GM21515 (cell line): Measurements from ENCODE around the gene MACROD2.
"Not testable (repeated sequence)": the region's sequence is repeated elsewhere in the genome, so short reads cannot be mapped to it uniquely, and the experiment has no call there.

Source experiments
- ATAC-seq: cut with Tn5 transposase; IDR thresholded peaks from one replicate; pipeline ENCODE4 v1.9.1; 2021; ENCODE audit not compliant: unreplicated experiment

The MACROD2 gene

GRCh38 chr20:15938847-15939246 lies 1943.5 kb downstream of the MACROD2 start:
- no peak for ATAC-seq

GRCh38 chr20:15940127-15940526 lies 1944.8 kb downstream of the MACROD2 start:
- ATAC-seq: no peak

- ATAC-seq: no peak
Observed at GRCh38 chr20:15942130-15942529, 1946.8 kb downstream of the MACROD2 start.

GRCh38 chr20:15945289-15945688 lies 1950.0 kb downstream of the MACROD2 start:
- no peak for ATAC-seq

- no peak for ATAC-seq
Observed at GRCh38 chr20:15949391-15949790, 1954.1 kb downstream of the MACROD2 start.

GRCh38 chr20:15951658-15952057 lies 1956.3 kb downstream of the MACROD2 start:
- ATAC-seq: no peak

- ATAC-seq: no peak
Observed at GRCh38 chr20:15958142-15958541, 1962.8 kb downstream of the MACROD2 start.

GRCh38 chr20:15965165-15965564 lies 1969.8 kb downstream of the MACROD2 start:
- ATAC-seq: no peak

- no peak for ATAC-seq
Observed at GRCh38 chr20:15967334-15967733, 1972.0 kb downstream of the MACROD2 start.

- ATAC-seq: no peak
Observed at GRCh38 chr20:15976047-15976736, 1980.9 kb downstream of the MACROD2 start.

GRCh38 chr20:15977026-15977425 lies 1981.7 kb downstream of the MACROD2 start:
- no peak for ATAC-seq

- no peak for ATAC-seq
Observed at GRCh38 chr20:15977758-15978157, 1982.4 kb downstream of the MACROD2 start.

GRCh38 chr20:15985494-15986368 lies 1990.4 kb downstream of the MACROD2 start:
- not testable (repeated sequence) for ATAC-seq

GRCh38 chr20:15986690-15987089 lies 1991.4 kb downstream of the MACROD2 start:
- peak; percentile 93 for ATAC-seq

GRCh38 chr20:15991279-15991678 lies 1996.0 kb downstream of the MACROD2 start:
- no peak for ATAC-seq

- no peak for ATAC-seq
Observed at GRCh38 chr20:15992564-15992963, 1997.2 kb downstream of the MACROD2 start.

GRCh38 chr20:16000112-16000511 lies 2004.8 kb downstream of the MACROD2 start:
- no peak for ATAC-seq

GRCh38 chr20:16001286-16001685 lies 2006.0 kb downstream of the MACROD2 start:
- no peak for ATAC-seq

- ATAC-seq: no peak
Observed at GRCh38 chr20:16003310-16003709, 2008.0 kb downstream of the MACROD2 start.

- no peak for ATAC-seq
Observed at GRCh38 chr20:16004108-16004854, 2009.0 kb downstream of the MACROD2 start.
